T-helper 1 cell treated with Interleukin-12 subunit alpha and Interleukin-12 subunit beta and Interleukin-4 antibody, amounts not matched to agents 30 μg/mL and 1 μg/mL, for 36 hours (primary cell): ENCODE measurements around the gene FECH.
"Not testable (repeated sequence)": the region's sequence is repeated elsewhere in the genome, so short reads cannot be mapped to it uniquely, and the experiment has no call there.

Experiments
- H3K27ac Mint-ChIP-seq: one replicate; pipeline ENCODE4 v1.8.0; 2021; ENCODE audit warnings: mild to moderate bottlenecking, mixed read lengths
- H3K27me3 Mint-ChIP-seq: one replicate; pipeline ENCODE4 v1.8.0; 2021; ENCODE audit warnings: low read depth, mixed read lengths
- H3K36me3 Mint-ChIP-seq: one replicate; pipeline ENCODE4 v1.8.0; 2021; ENCODE audit warnings: low read depth, mixed read lengths
- H3K4me1 Mint-ChIP-seq: one replicate; pipeline ENCODE4 v1.8.0; 2021; ENCODE audit warnings: low read depth, mixed read lengths
- H3K4me3 Mint-ChIP-seq: one replicate; pipeline ENCODE4 v1.8.0; 2021; ENCODE audit warnings: mild to moderate bottlenecking, moderate library complexity, mixed read lengths
- H3K9me3 Mint-ChIP-seq: one replicate; pipeline ENCODE4 v1.8.0; 2021; ENCODE audit warnings: mixed read lengths

Gene FECH

DNA sequence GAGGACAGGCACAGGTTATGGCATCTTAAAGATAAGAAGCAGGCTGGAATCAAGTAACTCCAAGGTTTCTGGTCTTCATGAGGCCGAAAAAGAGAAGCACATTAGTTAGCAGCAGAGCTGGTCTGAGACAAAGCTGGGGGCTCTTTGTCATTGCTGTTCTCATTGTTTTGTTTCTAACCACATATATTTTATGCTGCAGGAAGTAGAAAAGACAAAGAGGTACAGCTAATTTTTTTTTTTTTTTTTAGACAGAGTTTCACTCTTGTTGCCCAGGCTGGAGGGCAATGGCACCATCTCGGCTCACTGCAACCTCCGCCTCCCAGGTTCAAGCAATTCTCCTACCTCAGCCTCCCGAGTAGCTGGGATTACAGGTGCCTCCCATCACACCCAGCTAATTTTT is 6.2 kb upstream of the FECH start:
- not testable (repeated sequence) for H3K4me1 Mint-ChIP-seq, H3K4me3 Mint-ChIP-seq, H3K27me3 Mint-ChIP-seq, H3K36me3 Mint-ChIP-seq, H3K9me3 Mint-ChIP-seq, H3K27ac Mint-ChIP-seq

DNA sequence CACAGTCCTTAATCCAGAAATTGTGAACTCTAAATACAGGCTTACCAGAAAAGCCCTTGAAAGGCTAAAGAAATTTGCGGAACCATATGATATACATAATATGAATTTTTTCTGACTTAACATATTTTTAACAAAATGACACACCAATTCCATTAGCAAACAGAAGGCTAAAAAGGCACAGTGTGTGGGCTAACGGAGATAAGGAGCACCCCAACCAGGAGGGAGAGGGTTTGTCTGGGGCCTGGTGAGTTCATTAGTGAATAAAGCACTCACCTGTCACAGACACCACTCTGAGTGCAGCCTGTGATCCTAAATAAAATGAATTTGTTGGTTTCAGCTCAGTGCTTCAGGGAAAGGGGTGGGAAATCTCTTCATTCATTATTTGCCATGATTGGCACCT is 2.7 kb upstream of the FECH start:
- H3K9me3 Mint-ChIP-seq, result no peaks in the 10 kb centered on the region
- no peak overlapping the region for H3K27ac Mint-ChIP-seq
- H3K27me3 Mint-ChIP-seq, result no peaks in the 10 kb centered on the region
- H3K4me3 Mint-ChIP-seq, result no peak overlapping the region
- peaks cover 12% of the 10 kb centered on the region for H3K4me1 Mint-ChIP-seq
- no peaks in the 10 kb centered on the region for H3K36me3 Mint-ChIP-seq

DNA sequence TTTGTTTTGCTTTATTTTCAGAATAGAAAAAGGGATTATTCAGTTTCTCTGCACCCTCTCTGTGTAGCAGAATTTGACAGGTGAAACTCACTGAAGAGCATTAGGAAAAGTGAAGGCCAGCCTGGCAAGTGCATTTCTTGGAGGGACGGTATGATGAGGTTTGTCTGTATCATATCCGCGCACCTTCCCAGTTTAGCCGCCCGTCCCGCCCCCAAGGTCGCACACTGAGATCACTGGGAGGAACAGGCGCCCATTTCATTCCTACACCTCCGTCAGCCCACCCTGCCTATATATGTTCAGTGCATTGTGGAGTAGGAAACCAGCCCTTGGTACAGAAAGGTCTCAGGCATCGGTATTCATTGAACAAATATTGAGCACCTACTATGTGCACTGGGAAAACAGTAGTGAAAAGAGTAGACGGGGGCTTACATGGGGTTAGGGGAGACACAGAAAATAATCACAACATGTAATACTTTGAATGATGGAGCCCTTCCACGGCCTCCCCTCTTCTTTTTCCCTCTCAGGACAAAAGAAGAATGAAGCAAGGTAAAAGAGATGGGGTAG is 678 bp upstream of the FECH start:
- peaks cover 3% of the 10 kb centered on the region for H3K36me3 Mint-ChIP-seq
- peaks cover 12% of the 10 kb centered on the region for H3K4me1 Mint-ChIP-seq
- H3K4me3 Mint-ChIP-seq, result peak overlapping the region; percentile 86
- no peaks in the 10 kb centered on the region for H3K27me3 Mint-ChIP-seq
- H3K27ac Mint-ChIP-seq, result peak overlapping the region; percentile 79
- no peaks in the 10 kb centered on the region for H3K9me3 Mint-ChIP-seq

DNA sequence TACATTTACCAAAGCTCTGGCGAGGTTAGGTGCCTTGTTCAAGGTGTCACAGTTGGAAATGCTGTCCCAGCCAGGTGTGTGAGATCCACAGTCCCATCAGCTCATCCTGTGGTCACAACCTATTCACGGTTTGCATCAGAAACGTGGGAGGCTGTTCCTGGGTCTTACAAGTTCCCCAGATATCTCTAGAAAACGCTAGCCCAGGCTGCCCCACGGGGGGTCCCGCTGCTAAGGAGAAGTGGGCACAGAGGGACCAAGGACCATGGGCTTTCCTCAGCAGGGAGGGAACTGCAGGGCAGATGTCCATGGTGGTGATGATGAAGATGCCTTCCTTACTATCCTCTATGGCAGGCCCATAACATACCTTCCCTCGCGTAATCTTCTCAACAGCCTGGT is 649 bp downstream of the FECH start:
- peaks cover 10% of the 10 kb centered on the region for H3K36me3 Mint-ChIP-seq
- no peaks in the 10 kb centered on the region for H3K27me3 Mint-ChIP-seq
- H3K4me3 Mint-ChIP-seq, result peak overlapping the region; percentile 86
- peaks cover 18% of the 10 kb centered on the region for H3K4me1 Mint-ChIP-seq
- peak overlapping the region; percentile 45 for H3K27ac Mint-ChIP-seq
- no peaks in the 10 kb centered on the region for H3K9me3 Mint-ChIP-seq

DNA sequence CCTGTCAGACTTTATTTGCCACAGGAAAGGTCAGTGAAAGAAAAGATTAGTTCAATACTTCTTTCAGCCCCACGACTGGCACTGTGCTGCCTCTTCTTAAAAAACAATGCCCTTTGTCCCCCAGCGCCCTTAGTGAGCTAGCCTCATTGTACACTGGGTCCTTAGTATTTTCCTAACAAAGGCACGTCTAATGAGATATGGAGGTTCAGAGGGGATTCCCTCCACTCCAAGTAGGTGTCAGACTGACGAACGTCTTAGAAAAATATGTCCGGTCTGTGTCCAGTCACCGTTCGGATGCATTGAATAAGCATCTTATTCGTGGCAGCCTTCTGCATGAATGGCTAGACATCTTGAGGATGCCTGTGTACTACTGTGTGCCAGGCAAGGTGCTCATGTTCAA is 1.1 kb downstream of the FECH start:
- H3K4me3 Mint-ChIP-seq, result peak overlapping the region; percentile 86
- peaks cover 10% of the 10 kb centered on the region for H3K36me3 Mint-ChIP-seq
- H3K4me1 Mint-ChIP-seq, result peaks cover 18% of the 10 kb centered on the region
- no peaks in the 10 kb centered on the region for H3K9me3 Mint-ChIP-seq
- H3K27ac Mint-ChIP-seq, result no peak overlapping the region
- no peaks in the 10 kb centered on the region for H3K27me3 Mint-ChIP-seq

DNA sequence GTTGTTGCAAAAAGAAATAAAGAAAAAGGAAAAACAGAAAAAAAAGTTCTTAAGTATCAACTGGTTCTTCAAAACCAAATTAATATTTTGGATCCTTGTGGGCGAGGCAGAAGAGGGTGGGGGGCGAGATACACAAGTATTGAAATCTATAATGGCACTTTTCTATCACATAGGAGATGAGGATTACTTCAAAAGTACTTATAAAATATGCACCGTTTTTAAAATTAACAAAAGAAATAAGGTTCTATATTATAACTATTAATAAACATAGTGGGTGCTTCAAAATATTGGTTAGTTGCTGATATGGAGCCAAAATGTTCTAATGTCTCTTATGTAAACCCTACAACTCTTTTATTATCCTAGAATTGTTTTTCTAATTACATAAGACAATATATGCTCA is 2.1 kb downstream of the FECH start:
- Mint-ChIP-seq H3K27me3 (no peaks in the 10 kb centered on the region), H3K9me3 (no peaks in the 10 kb centered on the region), H3K4me1 (peaks cover 24% of the 10 kb centered on the region), H3K36me3 (peaks cover 10% of the 10 kb centered on the region), H3K4me3 (peak overlapping the region; percentile 8), H3K27ac (no peak overlapping the region)

DNA sequence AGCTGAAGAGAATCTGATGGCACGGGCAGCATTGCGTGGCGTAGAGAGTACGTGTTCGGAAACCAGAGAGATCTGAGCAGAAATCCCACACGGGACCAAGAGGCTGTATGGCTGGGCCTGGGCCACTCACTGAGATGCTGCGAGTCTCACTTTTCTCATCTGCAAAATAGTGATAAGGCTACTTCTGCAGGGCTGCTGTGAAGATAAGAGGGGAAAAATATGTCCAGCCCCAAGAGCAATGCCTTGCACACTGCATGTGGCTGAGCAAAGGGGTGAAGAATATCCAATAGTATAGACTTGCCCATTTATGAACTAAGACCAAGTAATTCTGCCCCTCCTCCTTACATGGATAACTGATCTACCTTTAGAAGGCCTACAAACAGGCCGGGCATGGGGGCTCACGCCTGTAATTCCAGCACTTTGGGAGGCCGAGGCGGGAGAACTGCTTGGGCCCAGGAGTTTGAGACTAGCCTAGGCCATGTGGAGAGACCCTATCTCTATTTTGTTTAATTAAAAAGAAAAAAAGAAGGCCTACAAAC is 3.1 kb downstream of the FECH start:
- Mint-ChIP-seq H3K4me3 (no peak overlapping the region), H3K27me3 (no peaks in the 10 kb centered on the region), H3K9me3 (no peaks in the 10 kb centered on the region), H3K4me1 (peaks cover 24% of the 10 kb centered on the region), H3K27ac (no peak overlapping the region), H3K36me3 (peaks cover 10% of the 10 kb centered on the region)

DNA sequence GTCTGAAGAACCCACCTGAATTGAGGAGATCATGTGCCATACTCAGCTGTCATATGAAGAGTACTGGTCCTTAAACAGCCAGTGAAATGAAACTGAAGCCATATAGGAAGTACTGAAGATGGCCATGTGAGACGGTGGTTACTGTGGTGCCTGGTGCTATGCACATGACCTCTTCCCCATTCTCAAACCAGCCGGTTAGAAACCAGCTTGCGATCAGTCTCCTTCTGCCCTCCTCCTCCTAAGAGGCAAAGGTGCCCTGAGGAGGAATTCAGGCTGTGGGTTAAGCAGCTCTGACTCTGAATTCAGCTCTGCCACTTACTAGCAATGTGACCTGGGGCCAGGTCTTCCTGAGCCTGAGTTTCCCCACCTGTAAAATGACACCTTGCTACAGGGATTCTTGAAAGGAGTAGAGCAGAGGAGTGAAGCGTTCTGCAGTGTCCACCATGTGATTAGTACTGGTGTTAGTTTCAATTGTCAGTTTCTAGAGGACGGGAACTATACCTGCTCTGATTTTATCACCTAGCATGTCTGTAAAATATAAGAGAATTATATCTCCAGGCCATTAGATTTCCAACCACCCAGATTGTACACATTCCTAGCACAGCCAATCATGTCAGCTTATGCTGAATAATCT is 5.1 kb downstream of the FECH start:
- H3K4me3 Mint-ChIP-seq, result no peak overlapping the region
- H3K4me1 Mint-ChIP-seq, result peaks cover 21% of the 10 kb centered on the region
- no peaks in the 10 kb centered on the region for H3K9me3 Mint-ChIP-seq
- no peaks in the 10 kb centered on the region for H3K27me3 Mint-ChIP-seq
- no peak overlapping the region for H3K27ac Mint-ChIP-seq
- H3K36me3 Mint-ChIP-seq, result peaks cover 10% of the 10 kb centered on the region

DNA sequence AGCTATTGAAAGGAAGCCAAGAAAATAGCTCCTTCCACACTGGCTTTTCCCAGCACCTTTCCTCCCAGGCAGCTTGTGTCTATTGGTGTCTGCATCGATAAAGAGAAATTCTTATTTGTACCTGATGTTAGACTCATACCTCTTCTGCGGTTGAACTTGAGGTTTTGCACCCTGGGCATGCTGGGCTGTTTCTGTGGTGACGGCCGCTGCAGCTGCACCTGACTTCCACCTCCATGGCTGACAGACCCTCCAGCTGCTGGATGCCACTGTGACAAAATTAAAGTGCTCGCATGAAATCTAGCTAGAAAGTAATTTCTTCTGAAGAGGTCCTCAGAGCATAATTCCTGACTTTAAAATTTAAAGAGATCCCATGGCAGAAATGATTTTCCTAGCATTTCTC is 6.6 kb downstream of the FECH start:
- Mint-ChIP-seq H3K27ac (no peak overlapping the region), H3K9me3 (no peaks in the 10 kb centered on the region), H3K27me3 (no peaks in the 10 kb centered on the region), H3K4me3 (no peak overlapping the region), H3K4me1 (peaks cover 12% of the 10 kb centered on the region), H3K36me3 (peaks cover 12% of the 10 kb centered on the region)

DNA sequence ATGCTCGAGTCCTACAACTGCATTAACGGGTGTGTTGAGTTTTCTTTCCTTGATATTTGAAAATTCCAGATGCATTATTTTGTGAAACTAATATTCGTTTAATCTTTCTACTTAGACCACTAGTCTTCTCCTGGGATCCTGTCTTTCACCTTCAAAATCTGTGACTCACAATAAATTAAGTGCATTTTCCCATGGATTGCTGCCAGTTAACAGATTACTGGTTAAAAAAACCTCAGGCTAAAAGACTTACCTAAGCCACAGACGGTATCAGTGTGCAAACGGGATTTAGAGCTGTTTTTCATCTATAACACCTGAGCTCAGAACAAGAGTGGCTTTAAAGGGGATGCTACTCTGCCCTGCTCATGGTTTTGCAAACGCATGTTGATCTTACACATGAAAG is 10.2 kb downstream of the FECH start:
- Mint-ChIP-seq H3K4me3 (no peak overlapping the region), H3K27me3 (no peaks in the 10 kb centered on the region), H3K4me1 (peaks cover 9% of the 10 kb centered on the region), H3K9me3 (no peaks in the 10 kb centered on the region), H3K36me3 (peaks cover 13% of the 10 kb centered on the region), H3K27ac (no peak overlapping the region)

DNA sequence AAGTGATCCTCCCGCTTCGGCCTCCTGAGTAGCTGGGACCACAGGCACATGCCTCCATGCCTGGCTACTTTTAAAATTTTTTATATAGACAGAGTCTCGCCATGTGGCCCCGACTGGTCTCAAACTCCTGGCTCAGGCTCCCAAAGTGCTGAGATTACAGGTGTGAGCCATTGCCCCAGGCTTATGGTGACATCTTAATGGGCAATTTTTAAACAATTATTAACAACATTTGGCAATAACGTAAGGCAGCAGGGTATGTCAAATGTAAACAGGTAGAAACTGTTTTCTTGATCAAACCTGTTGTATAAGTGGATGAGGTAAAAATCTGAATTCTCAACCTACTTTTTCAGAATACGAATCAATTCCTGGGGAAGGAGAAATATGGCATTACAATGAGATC is 11.0 kb downstream of the FECH start:
- H3K36me3 Mint-ChIP-seq, result peaks cover 16% of the 10 kb centered on the region
- H3K9me3 Mint-ChIP-seq, result no peaks in the 10 kb centered on the region
- no peaks in the 10 kb centered on the region for H3K27me3 Mint-ChIP-seq
- H3K27ac Mint-ChIP-seq, result no peak overlapping the region
- peaks cover 6% of the 10 kb centered on the region for H3K4me1 Mint-ChIP-seq
- H3K4me3 Mint-ChIP-seq, result no peak overlapping the region

DNA sequence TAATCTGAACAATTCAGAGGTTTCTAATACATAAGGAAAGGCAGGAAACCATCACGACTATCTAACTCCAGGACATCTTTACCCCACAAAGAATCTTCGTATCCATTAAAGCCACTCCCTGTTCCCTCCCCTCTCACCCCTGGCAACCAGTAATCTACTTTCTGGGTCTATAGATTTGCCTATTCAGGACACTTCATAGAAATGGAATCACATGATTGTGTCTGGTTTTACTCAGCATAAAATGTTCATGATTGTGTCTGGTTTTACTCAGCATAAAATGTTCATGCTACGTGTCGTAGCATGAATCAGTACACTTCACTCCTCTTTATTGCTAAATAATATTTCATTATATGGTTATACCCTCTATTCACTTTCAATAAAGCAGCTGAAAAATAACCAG is 11.6 kb downstream of the FECH start:
- Mint-ChIP-seq H3K9me3 (no peaks in the 10 kb centered on the region), H3K27me3 (no peaks in the 10 kb centered on the region), H3K4me1 (peaks cover 2% of the 10 kb centered on the region), H3K4me3 (no peak overlapping the region), H3K27ac (no peak overlapping the region), H3K36me3 (peaks cover 21% of the 10 kb centered on the region)

DNA sequence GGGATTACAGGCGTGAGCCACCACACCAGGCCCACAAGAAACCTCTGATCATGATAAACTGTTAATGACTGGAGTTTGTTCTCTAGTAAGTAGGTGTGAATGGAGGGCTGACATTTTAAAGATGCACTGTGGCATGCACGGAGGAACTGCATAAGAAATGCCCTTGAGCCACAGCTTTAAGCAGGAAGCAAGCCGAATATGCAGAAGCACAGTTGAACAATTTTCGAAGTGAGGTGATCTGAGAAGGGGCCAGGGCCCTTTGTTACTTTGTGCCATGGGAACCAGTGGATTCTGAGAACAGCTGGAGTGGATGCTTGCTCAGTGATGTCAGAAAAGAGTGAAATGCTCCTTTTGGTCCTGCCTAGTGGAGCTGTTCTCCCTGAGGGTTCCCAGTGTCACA is 16.3 kb downstream of the FECH start:
- H3K36me3 Mint-ChIP-seq, result peaks cover 27% of the 10 kb centered on the region
- H3K4me3 Mint-ChIP-seq, result no peak overlapping the region
- H3K9me3 Mint-ChIP-seq, result no peaks in the 10 kb centered on the region
- H3K4me1 Mint-ChIP-seq, result no peaks in the 10 kb centered on the region
- H3K27me3 Mint-ChIP-seq, result no peaks in the 10 kb centered on the region
- H3K27ac Mint-ChIP-seq, result no peak overlapping the region

DNA sequence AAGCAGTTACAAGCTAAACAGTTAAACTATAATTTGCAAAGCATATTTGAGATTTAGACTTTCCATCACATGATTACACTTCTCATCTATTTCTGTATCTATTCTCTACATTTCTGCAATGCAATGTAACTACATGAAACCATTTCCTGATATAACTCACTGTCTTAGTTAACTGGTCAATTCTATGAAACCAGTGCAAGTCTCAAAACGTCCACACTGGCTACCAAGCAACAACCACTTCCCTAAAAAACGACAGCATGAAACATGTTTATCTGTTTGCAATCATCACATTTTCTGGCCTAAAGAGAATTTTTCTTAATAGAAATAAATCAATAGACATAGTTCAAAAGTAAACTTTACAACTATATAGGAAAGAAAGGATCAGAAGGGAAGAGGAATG is 17.4 kb downstream of the FECH start:
- Mint-ChIP-seq H3K4me3 (no peak overlapping the region), H3K4me1 (no peaks in the 10 kb centered on the region), H3K9me3 (no peaks in the 10 kb centered on the region), H3K36me3 (peaks cover 25% of the 10 kb centered on the region), H3K27me3 (no peaks in the 10 kb centered on the region), H3K27ac (no peak overlapping the region)

DNA sequence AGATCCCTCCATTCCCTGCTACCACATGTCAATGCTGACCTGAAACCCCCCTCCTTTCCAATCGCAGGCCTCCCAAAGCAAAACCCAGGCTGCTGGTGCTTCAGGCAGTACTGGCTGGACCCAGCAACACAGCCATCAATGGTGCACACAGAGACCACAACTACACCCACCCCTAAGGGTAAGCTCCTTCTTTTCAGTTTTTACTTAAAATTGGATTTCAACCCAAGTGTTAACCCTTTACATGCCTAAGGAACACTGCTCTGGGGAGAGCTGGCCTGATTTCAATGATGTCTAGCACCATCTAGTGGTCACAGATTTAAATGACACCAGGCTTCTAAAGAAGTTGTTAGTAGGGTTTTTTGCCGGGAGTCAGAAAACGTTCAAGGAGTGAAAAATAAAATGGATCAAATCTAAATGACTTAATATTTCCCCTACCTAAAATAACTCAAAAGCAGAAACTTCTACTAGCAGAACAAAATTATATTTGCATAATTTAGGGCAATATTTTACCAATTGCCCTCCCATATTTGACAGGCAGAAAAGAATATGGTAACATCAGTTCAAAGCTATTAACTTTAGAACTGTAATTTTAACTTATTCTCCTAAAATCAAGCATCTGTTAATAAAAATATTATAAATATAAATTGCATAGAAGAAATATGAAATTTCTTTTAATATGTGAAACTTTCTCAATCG is 24.6 kb downstream of the FECH start:
- peaks cover 2% of the 10 kb centered on the region for H3K4me1 Mint-ChIP-seq
- H3K36me3 Mint-ChIP-seq, result peaks cover 10% of the 10 kb centered on the region
- H3K27ac Mint-ChIP-seq, result peak overlapping the region; percentile 36
- H3K9me3 Mint-ChIP-seq, result no peaks in the 10 kb centered on the region
- H3K27me3 Mint-ChIP-seq, result no peaks in the 10 kb centered on the region
- H3K4me3 Mint-ChIP-seq, result no peak overlapping the region
